GM21529 (cell line): Measurements from ENCODE around the gene ADAMTSL1.
"Not testable (repeated sequence)": the region's sequence is repeated elsewhere in the genome, so short reads cannot be mapped to it uniquely, and the experiment has no call there.

Source experiments
- ATAC-seq: cut with Tn5 transposase; IDR thresholded peaks from one replicate; pipeline ENCODE4 v1.9.1; 2021; ENCODE audit not compliant: unreplicated experiment

ADAMTSL1 gene

GRCh38 chr9:18923671-18924430, 449.9 kb downstream of the ADAMTSL1 start:
- no peak for ATAC-seq

- ATAC-seq: no peak
Observed at GRCh38 chr9:18925880-18926279, 451.9 kb downstream of the ADAMTSL1 start.

- ATAC-seq: no peak
Observed at GRCh38 chr9:18926513-18926912, 452.6 kb downstream of the ADAMTSL1 start.

GRCh38 chr9:18928711-18929110, 454.8 kb downstream of the ADAMTSL1 start:
- ATAC-seq: no peak

DNA sequence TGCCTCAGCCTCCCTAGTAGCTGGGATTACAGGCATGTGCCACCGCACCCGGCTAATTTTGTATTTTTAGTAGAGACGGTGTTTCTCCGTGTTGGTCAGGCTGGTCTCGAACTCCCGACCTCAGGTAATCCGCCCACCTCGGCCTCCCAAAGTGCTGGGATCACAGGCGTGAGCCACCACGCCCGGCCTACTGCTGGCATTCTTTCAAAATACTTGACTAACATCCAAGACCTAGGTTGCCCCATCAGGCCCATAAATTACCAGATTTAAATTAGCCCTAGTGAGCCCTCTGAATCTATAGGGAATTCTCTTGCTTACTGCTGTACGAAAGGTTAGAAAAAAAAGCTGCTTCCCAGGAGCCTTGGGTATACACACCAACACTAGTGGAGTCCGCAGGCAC, 456.7 kb downstream of the ADAMTSL1 start:
- not testable (repeated sequence) for ATAC-seq

GRCh38 chr9:18935541-18935940, 461.6 kb downstream of the ADAMTSL1 start:
- ATAC-seq: no peak

DNA sequence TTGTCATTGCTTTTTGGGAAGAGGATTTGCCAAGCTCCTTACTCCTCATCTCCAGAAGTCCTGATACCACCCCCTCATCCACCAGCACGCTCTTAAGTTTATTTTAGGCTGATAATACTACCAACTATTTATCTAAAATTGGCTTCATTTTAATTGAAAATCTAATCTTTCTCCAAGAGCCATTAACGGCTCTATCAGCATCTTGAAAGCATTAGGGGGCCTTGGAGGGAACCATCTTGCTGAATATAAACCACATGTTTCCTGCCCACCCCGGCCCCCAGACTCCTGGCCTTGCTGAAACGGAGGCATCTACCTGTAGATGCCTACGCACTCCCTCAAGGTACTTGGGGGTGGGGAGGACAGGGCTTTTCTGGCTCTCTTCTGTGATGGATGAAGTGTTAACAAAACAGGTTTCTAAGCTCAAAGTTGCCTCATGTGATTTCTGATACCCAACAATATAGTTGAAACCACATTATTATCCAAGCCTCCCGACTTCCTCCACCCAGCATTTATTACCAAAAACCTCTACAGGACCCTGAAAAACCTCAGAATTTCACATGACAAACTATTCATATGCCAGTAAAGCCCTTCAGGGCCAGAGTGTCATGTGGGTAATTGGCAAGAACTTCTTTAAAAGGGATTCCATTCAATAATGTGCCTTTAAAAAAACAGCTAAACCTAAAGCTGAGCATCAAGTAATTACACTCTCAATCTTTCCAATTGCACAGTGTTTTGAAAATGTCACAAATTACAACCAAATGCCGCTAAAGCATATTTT, 462.3 kb downstream of the ADAMTSL1 start:
- ATAC-seq: no peak

DNA sequence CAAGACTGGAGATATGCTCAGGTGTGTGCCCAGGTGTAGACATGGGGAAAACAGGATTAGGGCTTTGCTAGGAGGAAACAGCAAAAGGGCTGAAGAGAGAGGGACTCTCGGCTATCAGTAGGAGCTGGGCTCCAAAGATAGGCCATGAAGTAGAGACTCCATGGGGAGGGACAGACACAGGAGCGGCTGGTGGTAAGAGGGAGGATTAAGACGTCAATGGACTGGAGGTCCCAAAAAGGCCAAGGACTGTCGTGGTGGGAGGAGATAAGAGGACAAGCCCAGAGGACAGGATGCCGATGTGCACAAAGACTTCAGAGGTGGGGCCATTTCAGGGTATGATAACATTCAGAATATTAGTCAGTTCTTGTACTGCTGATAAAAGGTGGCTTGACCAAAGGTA, 466.0 kb downstream of the ADAMTSL1 start:
- no peak for ATAC-seq

- no peak for ATAC-seq
Observed at GRCh38 chr9:18941060-18941740, 467.2 kb downstream of the ADAMTSL1 start.

- ATAC-seq: no peak
Observed at GRCh38 chr9:18942801-18943200, 468.8 kb downstream of the ADAMTSL1 start.

DNA sequence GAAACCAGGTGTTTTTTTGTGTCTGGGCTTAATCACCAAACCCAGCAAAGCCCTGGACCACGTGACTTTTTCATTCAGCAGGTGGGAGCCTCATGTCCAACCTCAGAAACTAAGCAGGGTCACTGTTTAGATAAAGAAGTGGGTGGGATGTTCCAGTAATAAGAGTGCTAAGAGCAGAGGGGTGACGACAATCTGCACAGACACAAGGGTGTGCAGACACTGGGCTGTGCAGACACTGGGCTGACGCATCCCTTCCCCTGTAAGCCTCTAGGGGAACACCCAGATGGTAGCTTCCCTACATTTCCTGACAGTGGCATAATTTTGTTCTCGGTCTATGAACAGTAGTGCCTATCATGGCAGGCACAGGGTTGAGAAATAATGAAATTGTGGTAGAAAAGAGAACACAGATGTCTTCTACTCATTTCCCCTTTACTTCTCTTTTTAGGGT, 474.0 kb downstream of the ADAMTSL1 start:
- ATAC-seq: peak; percentile 67

DNA sequence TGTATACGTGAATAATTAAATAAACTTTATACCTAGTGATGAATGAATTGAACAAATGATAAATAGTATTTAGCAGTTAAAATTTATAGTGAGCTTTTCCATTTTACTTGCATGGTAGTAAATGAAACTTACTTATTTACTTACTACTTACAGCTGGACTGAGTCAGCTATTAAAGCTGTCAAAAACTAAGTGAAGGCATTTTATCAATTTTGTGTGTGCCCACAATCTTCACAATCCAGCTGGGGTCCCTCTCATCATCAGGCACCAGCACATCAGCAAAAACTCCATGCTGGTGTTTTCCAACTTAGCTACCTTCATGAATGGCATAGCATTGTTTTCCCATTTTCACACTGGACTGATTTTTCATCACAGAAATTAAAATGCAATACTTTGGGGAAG, 478.0 kb downstream of the ADAMTSL1 start:
- no peak for ATAC-seq

DNA sequence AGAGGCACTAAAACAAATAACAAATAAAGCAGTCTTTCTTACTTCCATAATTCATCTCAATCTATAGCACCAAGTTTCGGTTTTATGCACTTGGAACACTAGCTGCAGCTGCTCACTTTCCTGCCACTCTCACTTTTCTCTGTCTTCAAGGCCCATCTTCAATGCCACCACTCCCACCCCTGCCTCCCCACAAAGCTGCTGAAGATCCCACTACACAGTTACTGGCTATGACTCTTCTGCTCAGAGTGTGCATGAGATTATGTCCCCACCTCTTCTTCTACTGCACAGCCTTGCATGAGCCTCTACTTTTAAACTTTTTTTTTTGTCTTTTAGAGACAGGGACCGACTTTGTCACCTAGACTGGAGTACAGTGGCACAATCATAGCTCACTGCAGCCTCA, 481.7 kb downstream of the ADAMTSL1 start:
- ATAC-seq: no peak
